Activated CD8-positive, alpha-beta memory T cell treated with anti-CD3 and anti-CD28 coated beads, Interleukin-2, amount 50 U/mL, for 24 hours (primary cell): ENCODE measurements around the gene FTO.

ENCODE experiments used
- DNase-seq: peaks from one replicate; pipeline ENCODE4 v3.0.0-alpha.2; 2020; ENCODE audit errors: extremely low read depth

Gene FTO

GRCh38 chr16:53962041-53962440, 258.1 kb downstream of the FTO start:
- DNase-seq, result no peak

GRCh38 chr16:53964145-53964790, 260.3 kb downstream of the FTO start:
- no peak for DNase-seq

- no peak for DNase-seq
These were observed 263.0 kb downstream of the FTO start for GRCh38 chr16:53966821-53967571.

GRCh38 chr16:53967572-53967971, 263.6 kb downstream of the FTO start:
- DNase-seq, result no peak

- no peak for DNase-seq
These were observed 264.5 kb downstream of the FTO start for GRCh38 chr16:53968454-53968853.

GRCh38 chr16:53968896-53969295, 264.9 kb downstream of the FTO start:
- no peak for DNase-seq

GRCh38 chr16:53971616-53972015, 267.7 kb downstream of the FTO start:
- no peak for DNase-seq

GRCh38 chr16:53973021-53973420, 269.1 kb downstream of the FTO start:
- no peak for DNase-seq

GRCh38 chr16:53974484-53975080, 270.6 kb downstream of the FTO start:
- no peak for DNase-seq

- DNase-seq, result no peak
These were observed 276.7 kb downstream of the FTO start for GRCh38 chr16:53980675-53981074.

GRCh38 chr16:53982631-53983042, 278.7 kb downstream of the FTO start:
- no peak for DNase-seq

GRCh38 chr16:53984936-53985335, 281.0 kb downstream of the FTO start:
- DNase-seq, result no peak

GRCh38 chr16:53985861-53986260, 281.9 kb downstream of the FTO start:
- no peak for DNase-seq

GRCh38 chr16:53986793-53987192, 282.8 kb downstream of the FTO start:
- DNase-seq, result no peak

- no peak for DNase-seq
These were observed 284.2 kb downstream of the FTO start for GRCh38 chr16:53988136-53988535.

- no peak for DNase-seq
These were observed 285.6 kb downstream of the FTO start for GRCh38 chr16:53989597-53989996.

- no peak for DNase-seq
These were observed 287.9 kb downstream of the FTO start for GRCh38 chr16:53991754-53992378.

- no peak for DNase-seq
These were observed 291.4 kb downstream of the FTO start for GRCh38 chr16:53995378-53995777.

GRCh38 chr16:53996961-53997360, 293.0 kb downstream of the FTO start:
- DNase-seq, result no peak

- no peak for DNase-seq
These were observed 294.3 kb downstream of the FTO start for GRCh38 chr16:53998024-53998810.

- DNase-seq, result no peak
These were observed 295.1 kb downstream of the FTO start for GRCh38 chr16:53998966-53999522.

GRCh38 chr16:53999841-54000240, 295.9 kb downstream of the FTO start:
- no peak for DNase-seq
